CD1c-positive myeloid dendritic cell (primary cell): ENCODE measurements around the gene TSPEAR.
"Not testable (repeated sequence)": the region's sequence is repeated elsewhere in the genome, so short reads cannot be mapped to it uniquely, and the experiment has no call there.

Experiments used
- DNase-seq: peaks from one replicate; pipeline ENCODE4 v3.0.0-alpha.2; 2016; ENCODE audit errors: extremely low spot score

TSPEAR gene

DNA sequence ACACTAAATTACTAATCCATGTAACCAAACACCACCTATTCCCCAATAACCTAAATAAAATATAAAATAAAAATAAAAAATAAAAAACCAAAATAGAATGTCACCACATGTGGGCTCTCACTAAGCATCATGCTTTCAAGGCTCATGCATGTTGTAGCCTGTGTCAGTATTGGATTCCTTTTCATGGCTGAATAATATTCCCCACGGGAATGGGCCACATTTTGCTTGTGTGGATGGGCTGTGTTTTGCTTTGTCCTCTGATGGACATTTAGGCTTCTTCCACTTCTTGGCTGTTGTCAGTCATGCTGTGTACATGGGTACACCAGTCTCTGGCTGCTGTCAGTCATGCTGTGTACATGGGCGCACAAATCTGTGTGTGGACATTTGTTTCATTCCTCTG is 122.3 kb downstream of the TSPEAR start:
- DNase-seq: no peak

DNA sequence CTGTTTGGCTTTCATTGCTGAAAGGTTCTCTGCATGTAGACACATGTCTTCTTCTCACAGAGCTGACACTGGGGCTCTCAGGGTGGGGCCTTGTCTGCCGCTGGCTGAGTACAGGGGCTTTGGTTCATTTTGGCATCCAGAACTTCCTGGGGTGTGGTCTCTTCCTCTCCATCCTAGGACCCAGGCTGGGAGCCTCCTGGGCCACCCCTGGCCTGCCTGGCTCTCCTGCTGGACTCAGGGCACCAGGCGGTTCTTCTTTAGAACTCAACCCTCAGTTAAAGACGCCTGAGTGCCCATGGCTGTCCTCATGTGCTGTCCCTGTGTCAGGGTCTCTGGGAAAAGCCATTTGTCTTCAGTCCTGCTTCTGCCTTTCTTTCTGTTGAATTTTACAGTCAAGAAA is 125.5 kb downstream of the TSPEAR start:
- DNase-seq: no peak

DNA sequence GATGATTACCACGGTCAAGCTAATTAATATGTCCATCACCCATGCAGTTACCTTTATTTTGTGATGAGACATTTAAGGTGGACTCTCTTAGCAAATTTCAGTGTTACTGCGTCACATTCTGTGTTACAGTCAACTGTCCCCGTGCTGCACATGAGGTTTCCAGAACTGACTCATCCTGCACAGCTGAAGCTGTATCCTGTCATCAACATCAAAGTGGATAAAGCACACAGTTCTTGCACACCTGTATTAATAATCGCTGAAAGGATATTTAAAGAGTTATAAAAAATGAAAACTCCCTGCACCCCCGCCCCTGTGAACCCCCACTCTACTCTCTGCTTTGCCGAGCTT is 127.6 kb downstream of the TSPEAR start:
- no peak for DNase-seq

DNA sequence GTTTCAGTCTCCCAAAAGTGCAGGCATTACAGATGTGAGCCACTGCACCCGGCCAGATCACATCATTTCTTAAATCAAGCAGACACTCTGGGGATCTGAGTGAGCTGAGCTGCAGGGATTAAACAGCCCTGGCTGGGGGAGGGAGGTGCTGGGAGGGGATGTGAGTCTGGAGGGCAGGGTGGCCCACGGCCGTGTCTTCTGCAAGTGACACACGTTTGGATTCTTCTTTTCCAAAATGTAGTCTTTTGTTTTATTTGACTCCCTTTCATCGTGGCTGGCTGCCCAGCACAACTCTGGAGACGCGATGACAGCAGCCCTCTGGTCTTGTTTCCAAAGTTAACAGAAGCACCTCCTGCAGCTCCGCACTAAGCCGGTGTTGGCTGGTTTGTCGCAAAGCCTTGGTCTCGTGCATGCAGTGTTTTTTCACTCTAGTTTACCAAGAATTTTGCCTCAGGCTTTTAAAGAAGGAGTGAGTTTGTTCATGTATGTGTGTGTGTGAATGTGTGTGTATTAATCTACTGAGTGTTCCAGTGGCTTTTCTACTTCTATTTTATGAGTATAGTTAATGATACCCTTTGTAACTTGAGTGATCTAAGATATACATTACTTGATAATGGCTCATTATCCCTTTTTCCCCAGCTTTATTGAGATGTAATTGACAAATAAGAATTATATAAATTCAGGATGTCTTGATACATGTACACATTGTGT is 128.1 kb downstream of the TSPEAR start:
- no peak for DNase-seq

DNA sequence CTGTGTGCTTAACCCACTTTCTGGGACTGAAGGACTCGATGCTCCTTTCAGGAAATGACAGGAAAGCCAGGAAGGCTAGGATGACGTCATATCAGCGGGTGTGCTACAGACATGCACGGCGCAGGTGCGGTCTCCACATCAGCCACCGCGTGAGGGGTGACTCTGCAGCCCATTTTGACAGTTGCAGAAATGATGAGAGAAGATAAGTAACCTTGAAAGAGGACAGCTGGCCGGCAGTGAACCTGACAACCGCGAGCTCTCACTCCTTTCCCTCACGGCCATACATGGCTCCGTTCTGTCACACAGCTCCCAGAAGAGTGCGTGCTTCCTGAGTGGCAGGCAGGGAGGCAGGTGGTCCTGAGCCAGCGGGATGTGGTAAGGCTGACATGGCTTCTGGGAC is 129.3 kb downstream of the TSPEAR start:
- DNase-seq: no peak

DNA sequence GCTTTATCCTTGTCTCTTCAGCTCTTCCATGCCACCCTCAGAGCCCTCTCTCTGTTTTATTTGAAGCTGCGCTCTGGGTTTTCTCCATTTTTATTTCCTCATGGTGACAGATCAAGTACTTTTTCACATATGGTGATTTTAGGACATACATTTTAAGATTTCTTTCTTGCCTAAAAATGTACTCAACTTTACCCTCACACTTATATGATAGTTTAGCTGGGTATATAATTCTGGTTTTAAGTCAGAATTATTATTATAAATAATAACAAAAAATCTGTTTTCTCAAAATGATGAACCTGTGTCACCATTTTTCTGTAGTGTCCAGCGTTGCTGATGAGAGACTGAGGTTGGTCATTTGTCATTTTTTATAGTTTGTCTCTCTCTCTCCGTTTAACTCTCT is 130.2 kb downstream of the TSPEAR start:
- no peak for DNase-seq

DNA sequence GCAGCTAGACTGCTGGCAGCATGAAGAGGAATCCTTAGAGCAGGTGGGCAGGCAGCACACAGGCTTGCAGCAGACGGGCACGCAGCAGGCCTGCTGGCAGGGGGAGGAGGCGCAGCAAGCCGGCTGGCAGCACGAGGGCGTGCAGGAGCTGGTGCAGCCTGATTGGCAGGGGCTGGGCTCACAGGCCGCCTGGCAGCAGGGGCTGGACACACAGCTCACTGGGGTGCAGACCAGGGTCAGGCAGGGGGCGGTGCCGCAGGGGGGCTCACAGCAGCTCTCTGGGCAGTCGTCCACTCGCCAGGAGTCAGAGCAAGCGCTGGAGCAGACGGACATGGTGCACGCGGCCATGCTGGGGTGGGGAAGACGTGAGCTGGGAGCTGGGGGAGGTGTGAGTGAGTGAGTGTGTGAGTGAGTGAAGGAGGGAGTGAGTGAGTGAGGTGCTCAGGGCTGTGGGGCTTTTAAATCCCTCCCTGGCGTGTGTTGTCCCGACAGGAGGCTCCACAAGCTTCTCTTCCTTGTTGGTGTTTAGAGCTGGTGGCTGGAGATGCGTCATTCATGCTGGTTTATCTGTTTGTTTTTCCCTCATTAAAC is 131.0 kb downstream of the TSPEAR start, which contains the start of gene KRTAP10-5:
TSS of gene KRTAP10-5 (minus strand) at position 374 of the 591 bp plus-strand sequence. CDS start at position 348, 26 bp downstream.
- not testable (repeated sequence) for DNase-seq

DNA sequence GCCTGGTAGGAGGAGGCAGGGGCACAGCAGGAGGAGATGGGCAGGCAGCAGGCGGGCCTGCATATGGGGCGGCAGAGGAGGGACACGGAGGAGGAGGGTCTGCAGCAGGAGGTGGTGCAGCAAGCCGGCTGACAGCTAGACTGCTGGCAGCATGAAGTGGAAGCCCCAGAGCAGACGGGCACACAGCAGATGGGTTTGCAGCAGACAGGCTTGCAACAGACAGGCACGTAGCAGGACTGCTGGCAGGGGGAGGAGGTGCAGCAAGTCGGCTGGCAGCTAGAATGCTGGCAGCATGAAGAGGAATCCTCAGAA is 131.6 kb downstream of the TSPEAR start:
- DNase-seq: no peak

DNA sequence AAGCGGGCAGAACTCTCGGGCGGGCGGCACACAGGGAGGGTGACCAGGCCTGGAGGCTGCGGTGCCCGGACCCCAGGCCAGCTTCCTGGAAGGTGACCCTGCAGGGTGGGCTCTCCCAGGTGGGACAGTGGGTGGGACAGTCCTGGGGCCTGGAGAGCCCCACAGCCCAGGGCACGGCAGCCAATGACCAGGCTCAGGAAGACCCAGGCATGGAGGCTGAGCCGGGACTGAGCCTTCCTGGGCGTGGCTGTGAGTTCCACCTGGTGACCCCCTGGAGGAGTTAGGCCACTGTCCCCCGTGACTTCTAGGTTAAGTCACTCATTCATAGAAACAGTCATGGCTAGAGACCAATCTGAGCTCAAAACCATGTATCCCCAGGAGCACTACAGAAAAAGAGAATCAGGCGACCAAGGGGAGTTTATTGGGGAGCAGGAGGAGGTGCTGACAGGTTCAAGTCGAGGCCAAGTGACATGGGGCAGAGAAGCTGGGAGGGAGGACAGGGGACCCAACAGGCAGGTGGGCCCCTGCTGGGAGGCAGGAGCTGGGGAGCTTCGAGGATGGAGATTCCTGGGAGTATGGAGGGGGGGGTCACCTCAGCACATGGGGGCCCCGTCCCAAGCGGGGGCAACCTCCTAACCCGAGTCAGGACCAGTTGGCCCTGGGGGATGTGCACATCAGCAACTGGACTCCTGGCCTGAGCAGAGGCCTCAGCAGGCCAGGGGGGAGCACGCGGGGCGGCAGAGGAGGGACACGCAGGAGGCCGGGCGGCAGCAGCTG is 132.1 kb downstream of the TSPEAR start:
- DNase-seq: no peak

DNA sequence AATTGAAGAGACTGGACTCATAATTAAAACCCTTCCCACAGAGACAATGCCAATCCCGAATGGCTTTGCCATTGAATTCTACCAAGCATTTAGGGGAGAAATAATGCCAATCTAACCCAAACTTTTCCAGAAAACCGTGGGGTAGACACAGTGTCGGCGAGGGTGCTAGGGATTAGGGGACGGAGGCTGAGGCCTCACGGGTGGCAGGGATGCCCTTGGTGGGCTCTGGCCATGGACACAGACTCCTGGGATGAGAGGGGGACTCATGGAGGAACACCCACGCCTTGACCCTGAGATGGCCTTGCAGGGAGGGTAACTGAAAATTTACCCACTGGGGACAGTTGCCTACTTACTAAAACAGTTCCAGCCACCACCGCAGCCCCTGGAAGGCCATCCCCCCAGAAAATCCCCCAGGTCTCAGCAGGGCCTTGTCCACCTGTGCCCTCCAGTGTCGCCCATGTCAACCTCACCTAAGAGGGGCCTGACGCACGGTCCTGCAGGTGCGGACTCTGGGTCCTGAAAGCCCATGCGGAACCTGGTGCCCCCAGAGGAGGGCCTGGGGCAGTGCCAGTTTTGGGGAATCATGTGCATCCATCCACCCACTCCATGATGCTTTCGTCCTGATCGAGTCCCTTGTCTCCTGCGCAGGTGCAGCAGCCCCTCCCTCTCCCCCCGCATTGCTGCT is 132.9 kb downstream of the TSPEAR start:
- DNase-seq: no peak

DNA sequence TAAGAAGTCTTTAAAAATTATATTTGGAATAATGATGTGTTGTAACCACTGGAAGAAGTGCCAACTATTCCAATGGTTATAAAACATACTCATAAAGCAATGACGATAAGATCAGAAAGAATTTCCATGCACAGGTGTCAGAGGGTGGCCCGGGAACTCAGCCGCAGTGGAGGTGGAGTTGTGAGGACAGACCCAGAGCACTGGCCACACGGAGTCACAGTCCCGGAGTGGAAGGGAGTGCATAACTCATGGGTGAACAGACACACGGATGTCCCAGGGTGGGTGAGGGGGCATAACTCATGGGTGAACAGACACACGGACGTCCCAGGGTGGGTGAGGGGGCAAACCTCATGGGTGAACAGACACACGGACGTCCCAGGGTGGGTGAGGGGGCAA is 135.3 kb downstream of the TSPEAR start:
- DNase-seq: no peak

DNA sequence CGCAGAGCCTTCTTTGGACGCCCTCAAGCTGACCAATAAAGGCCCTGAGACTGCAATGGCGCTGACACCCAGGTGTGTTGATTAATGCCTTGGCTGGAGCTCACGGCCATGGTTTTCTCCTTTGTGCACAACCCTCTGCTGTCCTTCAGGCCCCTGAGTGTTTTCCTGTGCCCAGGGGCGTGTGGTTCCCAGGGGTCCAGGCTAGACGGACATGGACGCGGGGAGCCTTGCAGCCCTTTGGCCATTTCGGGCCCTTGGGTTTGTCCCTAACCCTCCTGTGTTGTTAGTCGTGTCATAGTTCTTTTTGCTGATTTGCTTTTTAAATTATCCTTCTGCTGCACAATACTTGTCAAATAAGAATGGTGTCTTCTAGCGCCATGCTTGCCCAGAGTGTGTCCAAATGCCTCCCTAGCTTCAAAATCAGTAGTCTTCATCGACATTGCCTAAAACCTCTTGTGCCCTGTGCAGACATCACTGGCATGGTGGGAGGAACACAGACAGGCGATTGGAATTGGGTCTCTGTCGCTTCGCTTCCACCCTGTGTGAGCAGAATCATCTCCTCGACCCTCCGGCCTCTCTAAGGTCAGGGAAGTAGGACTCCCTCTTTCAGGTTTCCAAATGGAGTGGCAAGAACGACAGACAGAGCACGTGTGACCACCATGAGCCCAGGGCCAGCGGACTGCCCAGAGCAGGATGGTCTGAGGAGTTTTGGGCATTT is 135.9 kb downstream of the TSPEAR start:
- no peak for DNase-seq

DNA sequence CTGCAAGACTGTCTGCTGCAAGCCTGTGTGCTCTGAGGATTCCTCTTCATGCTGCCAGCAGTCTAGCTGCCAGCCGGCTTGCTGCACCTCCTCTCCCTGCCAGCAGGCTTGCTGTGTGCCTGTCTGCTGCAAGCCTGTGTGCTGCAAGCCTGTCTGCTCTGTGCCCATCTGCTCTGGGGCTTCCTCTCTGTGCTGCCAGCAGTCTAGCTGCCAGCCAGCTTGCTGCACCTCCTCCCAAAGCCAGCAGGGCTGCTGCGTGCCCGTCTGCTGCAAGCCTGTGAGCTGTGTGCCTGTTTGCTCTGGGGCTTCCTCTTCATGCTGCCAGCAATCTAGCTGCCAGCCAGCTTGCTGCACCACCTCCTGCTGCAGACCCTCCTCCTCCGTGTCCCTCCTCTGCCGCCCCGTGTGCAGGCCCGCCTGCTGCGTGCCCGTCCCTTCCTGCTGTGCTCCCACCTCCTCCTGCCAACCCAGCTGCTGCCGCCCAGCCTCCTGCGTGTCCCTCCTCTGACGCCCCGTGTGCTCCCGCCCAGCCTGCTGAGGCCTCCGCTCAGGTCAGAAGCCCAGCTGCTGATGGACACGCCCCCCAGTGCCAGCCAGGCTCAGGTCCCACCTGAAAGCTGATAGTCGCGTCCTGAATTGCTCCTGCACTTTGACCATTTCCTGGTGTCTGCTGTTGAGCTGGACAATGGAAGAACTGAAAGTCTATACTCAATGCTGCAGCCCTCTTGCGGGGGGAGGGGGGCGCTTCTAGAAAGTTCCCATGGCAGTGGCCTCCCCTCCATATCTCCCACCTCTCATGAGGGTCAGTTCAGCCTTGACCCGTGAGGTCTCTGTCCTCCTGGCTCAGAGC is 136.7 kb downstream of the TSPEAR start:
- no peak for DNase-seq

DNA sequence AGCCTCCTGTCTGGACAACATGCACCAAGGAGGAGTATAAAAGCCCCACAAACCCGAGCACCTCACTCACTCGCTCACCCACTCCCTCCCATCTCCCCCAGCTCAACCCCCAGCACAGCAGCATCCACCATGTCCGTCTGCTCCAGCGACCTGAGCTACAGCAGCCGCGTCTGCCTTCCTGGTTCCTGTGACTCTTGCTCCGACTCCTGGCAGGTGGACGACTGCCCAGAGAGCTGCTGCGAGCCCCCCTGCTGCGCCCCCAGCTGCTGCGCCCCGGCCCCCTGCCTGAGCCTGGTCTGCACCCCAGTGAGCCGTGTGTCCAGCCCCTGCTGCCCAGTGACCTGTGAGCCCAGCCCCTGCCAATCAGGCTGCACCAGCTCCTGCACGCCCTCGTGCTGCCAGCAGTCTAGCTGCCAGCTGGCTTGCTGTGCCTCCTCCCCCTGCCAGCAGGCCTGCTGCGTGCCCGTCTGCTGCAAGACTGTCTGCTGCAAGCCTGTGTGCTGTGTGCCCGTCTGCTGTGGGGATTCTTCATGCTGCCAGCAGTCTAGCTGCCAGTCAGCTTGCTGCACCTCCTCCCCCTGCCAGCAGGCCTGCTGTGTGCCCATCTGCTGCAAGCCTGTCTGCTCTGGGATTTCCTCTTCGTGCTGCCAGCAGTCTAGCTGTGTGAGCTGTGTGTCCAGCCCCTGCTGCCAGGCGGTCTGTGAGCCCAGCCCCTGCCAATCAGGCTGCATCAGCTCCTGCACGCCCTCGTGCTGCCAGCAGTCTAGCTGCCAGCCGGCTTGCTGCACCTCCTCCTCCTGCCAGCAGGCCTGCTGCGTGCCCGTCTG is 137.5 kb downstream of the TSPEAR start, which contains the start of gene KRTAP10-4:
TSS of gene KRTAP10-4 (plus strand) at position 100 of the 827 bp plus-strand sequence. CDS start at position 130, 30 bp downstream.
- DNase-seq: not testable (repeated sequence)

DNA sequence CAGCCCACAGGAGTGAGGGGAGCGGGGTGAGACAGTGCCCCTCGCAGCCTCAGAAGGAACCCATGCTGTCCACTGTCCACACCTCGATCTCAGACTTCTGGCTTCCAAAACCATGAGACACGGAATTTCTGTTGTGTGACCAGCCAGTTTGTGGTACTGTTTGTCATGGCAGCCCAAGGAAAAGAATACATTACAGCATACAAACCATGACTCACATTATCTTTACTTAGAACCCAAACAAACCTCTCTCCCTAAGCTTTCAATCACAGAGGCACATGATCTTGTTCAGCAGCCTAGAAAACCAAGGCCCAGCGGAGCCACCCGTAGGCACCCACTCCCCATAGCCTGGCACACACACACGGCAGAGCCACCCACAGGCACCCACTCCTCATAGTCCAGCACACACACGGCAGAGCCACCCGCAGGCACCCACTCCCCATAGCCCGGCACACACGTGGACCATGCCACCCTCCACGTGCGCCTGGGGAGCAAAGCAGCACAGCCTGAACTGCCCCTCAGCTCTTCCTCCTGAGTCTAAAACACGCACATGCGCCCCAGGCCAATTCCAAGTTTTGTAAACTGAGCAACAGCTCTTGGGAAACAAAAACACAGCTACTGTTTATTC is 138.3 kb downstream of the TSPEAR start:
- no peak for DNase-seq

DNA sequence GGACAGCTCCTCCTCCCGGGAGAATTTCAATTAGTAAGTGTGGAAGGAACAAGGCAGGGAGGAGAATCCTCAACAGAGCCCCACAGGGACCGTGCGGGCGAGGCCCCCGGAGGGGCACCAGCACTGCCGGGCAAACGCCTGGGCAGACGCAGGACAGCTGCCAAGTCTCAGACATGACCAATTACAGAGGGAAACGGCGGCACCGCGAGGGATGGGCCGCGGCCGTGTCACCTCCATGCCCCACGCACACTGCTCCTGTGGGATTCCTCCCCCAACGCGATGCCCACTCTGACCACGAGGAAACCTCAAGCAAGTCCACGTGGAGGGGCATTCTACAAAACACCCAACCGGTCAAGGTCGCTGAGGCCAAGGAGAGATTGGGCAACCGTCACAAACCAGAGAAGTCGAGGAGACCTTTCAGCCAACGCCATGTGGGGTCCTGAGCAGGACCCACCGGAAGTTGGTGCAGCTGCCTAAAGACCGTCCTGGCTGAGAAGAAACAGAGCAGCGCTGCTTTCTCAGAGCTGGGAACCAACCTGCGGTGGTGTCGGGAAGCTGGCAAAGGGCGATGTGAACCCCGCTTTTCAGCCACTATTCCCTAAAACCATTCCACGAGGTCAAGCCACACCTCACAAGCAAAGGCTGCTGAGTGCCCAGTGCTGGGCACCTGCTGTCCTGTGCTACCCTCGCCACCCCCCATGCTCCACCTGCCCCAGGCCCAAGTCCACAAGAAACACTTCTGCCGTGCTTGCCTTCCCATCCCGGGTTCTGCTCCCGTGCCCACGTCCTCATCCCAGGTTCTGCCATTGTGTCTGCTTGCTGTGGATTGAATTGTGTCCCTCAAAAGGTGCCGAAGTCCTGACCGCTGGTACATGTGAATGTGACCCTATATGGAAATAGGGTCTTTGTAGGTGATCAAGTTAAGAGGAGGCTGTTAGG is 139.3 kb downstream of the TSPEAR start:
- DNase-seq: no peak

DNA sequence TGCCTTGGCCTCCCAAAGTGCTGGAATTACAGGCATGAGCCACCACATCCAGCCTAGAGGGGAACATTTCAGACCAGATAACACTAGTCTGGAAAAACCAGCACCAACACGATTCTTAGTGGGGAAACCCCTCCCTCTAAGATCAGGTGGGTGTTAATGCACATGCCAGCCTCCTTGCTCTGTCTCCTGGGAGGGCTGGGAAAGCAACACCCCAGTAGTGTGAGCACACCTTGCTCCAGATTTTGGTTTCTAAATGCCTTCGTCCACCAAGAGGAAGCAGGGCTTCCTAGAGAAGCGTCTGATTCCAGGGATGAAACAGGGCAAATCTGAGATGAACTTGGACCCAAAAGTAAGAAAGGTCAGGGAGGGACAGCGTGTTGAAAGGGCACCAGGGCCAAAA is 140.1 kb downstream of the TSPEAR start:
- DNase-seq: no peak

DNA sequence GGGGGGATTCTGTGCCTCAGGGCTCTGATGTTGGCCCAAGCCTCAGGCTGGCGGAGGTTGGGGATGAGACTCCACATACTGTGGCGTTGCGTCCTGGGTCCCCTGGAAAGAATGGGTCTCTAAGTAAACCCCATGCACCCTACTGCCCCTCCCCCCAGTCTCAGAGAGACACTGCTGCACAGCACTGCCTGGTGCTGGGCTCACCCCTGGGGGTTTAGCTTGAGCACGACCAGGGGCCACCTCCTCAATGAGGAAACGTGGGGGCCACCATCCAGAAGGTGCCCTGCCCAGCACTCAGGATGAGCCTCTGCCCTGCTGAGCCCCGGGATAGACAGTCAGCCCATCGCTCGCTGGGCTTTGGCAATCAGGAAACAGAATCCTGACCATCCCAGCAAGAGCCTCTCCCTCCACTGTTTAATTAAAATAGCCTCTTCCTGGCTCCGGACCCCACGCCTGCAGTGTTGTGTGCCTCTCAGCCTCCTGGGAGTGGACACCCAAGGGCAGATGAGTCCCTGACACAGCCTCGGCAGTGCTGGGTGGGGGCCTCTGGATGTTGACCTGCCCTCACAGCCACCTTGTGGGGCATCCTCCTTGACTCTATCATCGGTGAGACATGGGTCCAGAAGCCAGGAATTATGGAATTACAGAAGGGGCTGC is 141.4 kb downstream of the TSPEAR start:
- no peak for DNase-seq
